ENCODE measurements around the gene RPL27A.

RPL27A gene

GRCh38 chr11:8639655-8640054 lies 42.9 kb upstream of the RPL27A start:
- H4K91ac ChIP-seq (ENCODE audit: low read depth, low read length): no peak overlapping the region
- H3K4me1 ChIP-seq (ENCODE audit: control insufficient read depth in 1 of 2, insufficient read depth in 2 of 2, low read length in 2 of 2): no peaks in the 10 kb centered on the region
- no peak overlapping the region for H2BK12ac ChIP-seq (ENCODE audit: low read length)
- H4K8ac ChIP-seq (ENCODE audit: low read depth, low read length): no peak overlapping the region
- WGBS (ENCODE audit: extremely low coverage, insufficient coverage, insufficient read length): no CpG with 5 or more reads among the region's 3 CpGs
- no peak overlapping the region for H2BK120ac ChIP-seq (ENCODE audit: insufficient read depth, low read length, poor library complexity)
- no peak overlapping the region for H3K14ac ChIP-seq (ENCODE audit: low read length)
- peaks cover 0 to 8% of the 10 kb centered on the region in 2 experiments for H3K36me3 ChIP-seq (ENCODE audit: control insufficient read depth in 1 of 2, insufficient read depth in 2 of 2, low read length in 2 of 2)
- H2AK5ac ChIP-seq (ENCODE audit: low read length): no peak overlapping the region
- no peak overlapping the region for H2AFZ ChIP-seq (ENCODE audit: insufficient read depth, low read length, poor library complexity)
- no peaks in the 10 kb centered on the region for H3K79me1 ChIP-seq (ENCODE audit: low read length)
- no peak overlapping the region for H3K4ac ChIP-seq (ENCODE audit: low read depth, low read length)
- H3K18ac ChIP-seq (ENCODE audit: low read length): no peak overlapping the region
- no peak for DNase-seq
- H3K4me3 ChIP-seq (ENCODE audit: low read depth, low read length): no peak overlapping the region
- H3K23ac ChIP-seq (ENCODE audit: low read length): no peak overlapping the region
- H3K79me2 ChIP-seq (ENCODE audit: control insufficient read depth, insufficient read depth, low read length, poor library complexity): no peaks in the 10 kb centered on the region
- H3K27ac ChIP-seq (ENCODE audit: low read depth, low read length): no peak overlapping the region
- no peak overlapping the region for H4K12ac ChIP-seq (ENCODE audit: low read depth, low read length)
- no peak overlapping the region for H3K9ac ChIP-seq (ENCODE audit: low read length)
- H3K4me2 ChIP-seq (ENCODE audit: low read length): no peak overlapping the region
- no peak overlapping the region for H2BK5ac ChIP-seq (ENCODE audit: low read depth, low read length, poor library complexity)
- no peaks in the 10 kb centered on the region for H3K27me3 ChIP-seq (ENCODE audit: insufficient read depth, low read length)
- H3K9me3 ChIP-seq (ENCODE audit: insufficient read depth, low read depth, low read length): peaks cover 1% of the 10 kb centered on the region

GRCh38 chr11:8640267-8640906 lies 42.2 kb upstream of the RPL27A start:
- Histone ChIP-seq H3K9me3 (ENCODE audit: insufficient read depth, low read depth, low read length) (peaks cover 1% of the 10 kb centered on the region), H3K36me3 (ENCODE audit: control insufficient read depth in 1 of 2, insufficient read depth in 2 of 2, low read length in 2 of 2) (peaks cover 0 to 8% of the 10 kb centered on the region in 2 experiments), H3K23ac (ENCODE audit: low read length) (no peak overlapping the region), H4K8ac (ENCODE audit: low read depth, low read length) (no peak overlapping the region), H3K14ac (ENCODE audit: low read length) (no peak overlapping the region), H3K4ac (ENCODE audit: low read depth, low read length) (no peak overlapping the region), H3K4me2 (ENCODE audit: low read length) (no peak overlapping the region), H2AK5ac (ENCODE audit: low read length) (no peak overlapping the region), H3K27me3 (ENCODE audit: insufficient read depth, low read length) (no peaks in the 10 kb centered on the region), H3K79me1 (ENCODE audit: low read length) (no peaks in the 10 kb centered on the region), H3K18ac (ENCODE audit: low read length) (no peak overlapping the region), H4K91ac (ENCODE audit: low read depth, low read length) (no peak overlapping the region), H2AFZ (ENCODE audit: insufficient read depth, low read length, poor library complexity) (no peak overlapping the region), H3K4me1 (ENCODE audit: control insufficient read depth in 1 of 2, insufficient read depth in 2 of 2, low read length in 2 of 2) (no peaks in the 10 kb centered on the region), H2BK120ac (ENCODE audit: insufficient read depth, low read length, poor library complexity) (no peak overlapping the region), H4K12ac (ENCODE audit: low read depth, low read length) (no peak overlapping the region), H3K79me2 (ENCODE audit: control insufficient read depth, insufficient read depth, low read length, poor library complexity) (no peaks in the 10 kb centered on the region), H3K4me3 (ENCODE audit: low read depth, low read length) (no peak overlapping the region), H2BK12ac (ENCODE audit: low read length) (no peak overlapping the region), H2BK5ac (ENCODE audit: low read depth, low read length, poor library complexity) (no peak overlapping the region), H3K27ac (ENCODE audit: low read depth, low read length) (no peak overlapping the region), H3K9ac (ENCODE audit: low read length) (no peak overlapping the region)
- DNase-seq: no peak
- no CpG with 5 or more reads among the region's 5 CpGs for WGBS (ENCODE audit: extremely low coverage, insufficient coverage, insufficient read length)

GRCh38 chr11:8641332-8641731 lies 41.3 kb upstream of the RPL27A start:
- Histone ChIP-seq H3K4me1 (ENCODE audit: control insufficient read depth in 1 of 2, insufficient read depth in 2 of 2, low read length in 2 of 2) (no peaks in the 10 kb centered on the region), H2BK12ac (ENCODE audit: low read length) (no peak overlapping the region), H2AK5ac (ENCODE audit: low read length) (no peak overlapping the region), H2AFZ (ENCODE audit: insufficient read depth, low read length, poor library complexity) (no peak overlapping the region), H3K9me3 (ENCODE audit: insufficient read depth, low read depth, low read length) (no peaks in the 10 kb centered on the region), H3K27me3 (ENCODE audit: insufficient read depth, low read length) (no peaks in the 10 kb centered on the region), H4K8ac (ENCODE audit: low read depth, low read length) (no peak overlapping the region), H4K91ac (ENCODE audit: low read depth, low read length) (no peak overlapping the region), H2BK120ac (ENCODE audit: insufficient read depth, low read length, poor library complexity) (no peak overlapping the region), H3K79me1 (ENCODE audit: low read length) (no peaks in the 10 kb centered on the region), H3K4ac (ENCODE audit: low read depth, low read length) (no peak overlapping the region), H3K4me3 (ENCODE audit: low read depth, low read length) (no peak overlapping the region), H3K27ac (ENCODE audit: low read depth, low read length) (no peak overlapping the region), H3K79me2 (ENCODE audit: control insufficient read depth, insufficient read depth, low read length, poor library complexity) (no peaks in the 10 kb centered on the region), H3K4me2 (ENCODE audit: low read length) (no peak overlapping the region), H3K9ac (ENCODE audit: low read length) (no peak overlapping the region), H4K12ac (ENCODE audit: low read depth, low read length) (no peak overlapping the region), H3K18ac (ENCODE audit: low read length) (no peak overlapping the region), H3K23ac (ENCODE audit: low read length) (no peak overlapping the region), H2BK5ac (ENCODE audit: low read depth, low read length, poor library complexity) (no peak overlapping the region), H3K36me3 (ENCODE audit: control insufficient read depth in 1 of 2, insufficient read depth in 2 of 2, low read length in 2 of 2) (peaks cover 0 to 8% of the 10 kb centered on the region in 2 experiments), H3K14ac (ENCODE audit: low read length) (no peak overlapping the region)
- WGBS (ENCODE audit: extremely low coverage, insufficient coverage, insufficient read length): no CpG with 5 or more reads among the region's 2 CpGs
- DNase-seq: no peak

GRCh38 chr11:8642196-8642841 lies 40.3 kb upstream of the RPL27A start:
- Histone ChIP-seq H4K91ac (ENCODE audit: low read depth, low read length) (no peak overlapping the region), H3K4me3 (ENCODE audit: low read depth, low read length) (no peak overlapping the region), H3K27me3 (ENCODE audit: insufficient read depth, low read length) (no peaks in the 10 kb centered on the region), H2AFZ (ENCODE audit: insufficient read depth, low read length, poor library complexity) (no peak overlapping the region), H4K8ac (ENCODE audit: low read depth, low read length) (no peak overlapping the region), H3K27ac (ENCODE audit: low read depth, low read length) (no peak overlapping the region), H3K79me2 (ENCODE audit: control insufficient read depth, insufficient read depth, low read length, poor library complexity) (no peaks in the 10 kb centered on the region), H4K12ac (ENCODE audit: low read depth, low read length) (no peak overlapping the region), H3K23ac (ENCODE audit: low read length) (no peak overlapping the region), H2BK12ac (ENCODE audit: low read length) (no peak overlapping the region), H2BK5ac (ENCODE audit: low read depth, low read length, poor library complexity) (no peak overlapping the region), H3K79me1 (ENCODE audit: low read length) (no peaks in the 10 kb centered on the region), H2BK120ac (ENCODE audit: insufficient read depth, low read length, poor library complexity) (no peak overlapping the region), H3K18ac (ENCODE audit: low read length) (no peak overlapping the region), H3K36me3 (ENCODE audit: control insufficient read depth in 1 of 2, insufficient read depth in 2 of 2, low read length in 2 of 2) (peaks cover 0 to 8% of the 10 kb centered on the region in 2 experiments), H3K9ac (ENCODE audit: low read length) (no peak overlapping the region), H3K4me1 (ENCODE audit: control insufficient read depth in 1 of 2, insufficient read depth in 2 of 2, low read length in 2 of 2) (no peaks in the 10 kb centered on the region), H2AK5ac (ENCODE audit: low read length) (no peak overlapping the region), H3K4me2 (ENCODE audit: low read length) (no peak overlapping the region), H3K14ac (ENCODE audit: low read length) (no peak overlapping the region), H3K9me3 (ENCODE audit: insufficient read depth, low read depth, low read length) (no peaks in the 10 kb centered on the region), H3K4ac (ENCODE audit: low read depth, low read length) (no peak overlapping the region)
- DNase-seq: no peak
- WGBS (ENCODE audit: extremely low coverage, insufficient coverage, insufficient read length): no CpG with 5 or more reads among the region's 5 CpGs
